ENCODE measurements around the gene UBAP2.

- TF ChIP-seq POLR2AphosphoS5 (IDR thresholded peaks at IDR 0.05; ENCODE audit: insufficient read depth, low read depth, low read length) (no peak), CTCF (IDR thresholded peaks at IDR 0.05; ENCODE audit: extremely low read depth in 1 of 2, insufficient read depth in 1 of 2, low read depth in 1 of 2, low read length in 2 of 2) (peak in 1 of 2 donors; percentile 14), FOS (IDR thresholded peaks at IDR 0.05; ENCODE audit: borderline replicate concordance, insufficient read depth, low read length) (peak; percentile 21), EZH2 (IDR thresholded peaks at IDR 0.05; ENCODE audit: borderline replicate concordance, low read depth, low read length, severe bottlenecking) (no peak), POLR2A (IDR thresholded peaks at IDR 0.05; ENCODE audit: low read depth, low read length) (no peak), GATA2 (IDR thresholded peaks at IDR 0.05; ENCODE audit: insufficient read depth, insufficient read length, low read depth, low read length) (no peak), MYC (IDR thresholded peaks at IDR 0.05; ENCODE audit: low read depth, low read length) (no peak)
Observed at GRCh38 chr9:33942471-33943083, 106.1 kb downstream of the UBAP2 start.

Data from endothelial cell of umbilical vein (primary cell).